Suppressor macrophage treated with lipopolysaccharide for 4 hours (primary cell): Measurements from ENCODE around the gene BRICD5.
A peak's percentile ranks its signal among the peaks of the same experiment; 100 is the strongest.

Experiments
- DNase-seq: peaks from one replicate; pipeline ENCODE4 v3.0.0-alpha.2; 2020

Gene BRICD5

DNA sequence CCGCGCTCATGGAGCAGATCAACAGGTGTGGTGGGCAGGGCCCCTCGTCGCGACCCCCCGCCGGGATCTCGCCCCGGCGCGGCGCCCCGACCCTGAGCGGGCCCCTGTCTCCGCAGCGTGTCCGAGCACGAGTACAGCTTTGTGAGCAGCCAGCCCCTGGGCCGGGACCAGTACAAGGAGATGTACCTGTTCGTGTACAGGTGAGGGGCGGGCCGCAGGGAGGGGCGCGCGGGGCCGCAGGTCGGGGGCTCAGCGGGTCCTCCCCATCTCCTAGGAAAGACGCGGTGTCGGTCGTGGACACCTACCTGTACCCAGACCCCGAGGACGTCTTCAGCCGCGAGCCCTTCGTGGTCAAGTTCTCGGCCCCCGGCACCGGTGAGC lies 26.4 kb upstream of the BRICD5 start:
- no peak for DNase-seq

DNA sequence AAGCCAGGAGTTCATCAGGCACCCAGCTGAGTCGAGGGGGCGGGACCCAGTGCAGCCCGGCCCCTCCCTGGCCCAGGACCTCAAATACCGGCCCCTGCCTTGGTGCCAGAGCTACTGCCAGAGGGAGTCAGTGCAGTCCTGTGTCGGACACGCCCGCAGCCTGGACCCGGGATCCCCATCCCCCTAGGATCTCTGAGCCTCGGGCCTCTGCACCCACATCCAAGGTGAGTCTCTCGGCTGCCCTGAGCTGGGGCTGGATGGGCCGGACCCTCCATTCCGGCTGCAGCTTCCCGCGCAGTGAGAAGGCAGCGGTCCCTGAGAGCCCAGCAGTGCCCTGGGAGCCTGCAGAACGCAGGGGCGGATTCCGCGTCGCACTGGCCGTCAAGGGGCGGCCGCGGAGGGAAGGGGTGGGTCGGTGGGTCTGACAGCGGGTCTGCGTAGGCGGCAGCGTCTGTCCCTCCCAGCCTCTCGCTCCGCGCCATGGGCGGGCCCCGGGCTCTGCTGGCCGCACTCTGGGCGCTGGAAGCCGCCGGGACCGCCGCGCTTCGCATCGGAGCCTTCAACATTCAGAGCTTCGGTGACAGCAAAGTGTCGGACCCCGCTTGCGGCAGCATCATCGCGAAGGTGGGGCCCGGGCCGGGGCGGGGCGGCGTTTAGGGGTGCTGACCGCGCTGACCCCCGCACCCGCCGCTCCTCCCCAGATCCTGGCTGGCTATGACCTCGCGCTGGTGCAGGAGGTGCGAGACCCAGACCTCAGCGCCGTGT lies 25.9 kb upstream of the BRICD5 start, which contains the start of gene DNASE1L2:
DNASE1L2 (plus strand) TSS at position 108 of the 765 bp plus-strand sequence; CDS start at position 481, 373 bp downstream.
- DNase-seq, result no peak

DNA sequence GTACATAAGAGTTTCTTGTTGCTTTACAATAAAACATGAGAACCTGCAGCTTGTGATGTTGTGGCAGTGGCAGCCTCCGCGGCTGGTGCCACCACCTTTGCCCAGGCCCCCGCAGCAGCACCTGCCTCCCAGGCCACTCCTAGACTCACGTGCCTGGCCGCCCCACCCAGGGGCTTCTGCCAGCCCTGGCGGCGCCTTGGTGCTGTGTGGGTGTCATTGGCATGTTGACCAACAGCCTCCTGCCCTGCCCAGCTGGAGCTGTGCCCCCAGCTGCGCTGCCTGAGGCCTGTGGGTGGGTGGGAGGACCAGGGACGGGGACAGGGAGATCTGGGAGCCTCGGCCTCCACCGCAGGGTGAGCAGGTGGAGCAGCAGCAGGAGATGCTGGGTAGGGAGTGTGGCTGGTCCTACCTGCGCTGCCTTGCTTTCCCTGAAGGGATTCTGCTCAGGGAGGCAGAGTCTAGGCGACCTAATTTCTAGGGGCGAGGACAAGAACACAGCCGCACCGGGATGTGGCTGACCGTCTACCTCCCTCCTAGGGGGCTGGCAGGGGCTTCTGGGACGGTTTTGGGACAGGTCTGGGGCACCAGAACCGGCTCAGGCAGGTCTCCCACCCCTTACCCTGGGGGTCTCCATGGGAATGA lies 25.2 kb upstream of the BRICD5 start:
- no peak for DNase-seq

DNA sequence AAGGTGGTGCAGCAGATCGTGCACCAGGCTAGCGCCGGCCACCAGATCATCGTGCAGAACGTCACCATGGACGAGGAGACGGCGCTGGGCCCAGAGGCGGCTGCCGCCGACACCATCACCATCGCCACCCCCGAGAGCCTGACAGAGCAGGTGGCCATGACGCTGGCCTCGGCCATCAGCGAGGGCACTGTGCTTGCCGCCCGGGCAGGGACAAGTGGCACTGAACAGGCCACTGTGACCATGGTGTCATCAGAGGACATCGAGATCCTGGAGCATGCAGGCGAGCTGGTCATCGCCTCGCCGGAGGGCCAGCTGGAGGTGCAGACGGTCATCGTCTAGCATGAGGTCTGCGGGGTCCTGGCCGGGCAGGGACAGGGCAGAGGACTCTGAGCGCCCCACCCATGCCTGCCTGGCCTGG lies 24.6 kb upstream of the BRICD5 start:
- no peak for DNase-seq

DNA sequence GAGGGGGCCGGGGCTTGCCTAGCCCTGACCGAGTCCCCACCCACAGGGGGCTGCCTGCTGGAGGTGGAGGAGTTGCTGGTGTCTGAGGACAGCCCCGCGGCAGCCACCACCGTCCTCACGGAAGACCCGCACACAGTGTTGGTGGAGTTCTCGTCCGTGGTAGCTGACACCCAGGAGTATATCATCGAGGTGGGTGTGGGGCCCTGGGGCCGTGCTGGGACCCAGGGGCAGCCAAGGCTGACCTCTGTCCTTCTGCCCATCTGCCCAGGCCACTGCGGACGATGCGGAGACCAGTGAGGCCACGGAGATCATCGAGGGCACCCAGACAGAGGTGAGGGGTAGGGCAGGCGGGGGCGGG lies 24.1 kb upstream of the BRICD5 start:
- no peak for DNase-seq

DNA sequence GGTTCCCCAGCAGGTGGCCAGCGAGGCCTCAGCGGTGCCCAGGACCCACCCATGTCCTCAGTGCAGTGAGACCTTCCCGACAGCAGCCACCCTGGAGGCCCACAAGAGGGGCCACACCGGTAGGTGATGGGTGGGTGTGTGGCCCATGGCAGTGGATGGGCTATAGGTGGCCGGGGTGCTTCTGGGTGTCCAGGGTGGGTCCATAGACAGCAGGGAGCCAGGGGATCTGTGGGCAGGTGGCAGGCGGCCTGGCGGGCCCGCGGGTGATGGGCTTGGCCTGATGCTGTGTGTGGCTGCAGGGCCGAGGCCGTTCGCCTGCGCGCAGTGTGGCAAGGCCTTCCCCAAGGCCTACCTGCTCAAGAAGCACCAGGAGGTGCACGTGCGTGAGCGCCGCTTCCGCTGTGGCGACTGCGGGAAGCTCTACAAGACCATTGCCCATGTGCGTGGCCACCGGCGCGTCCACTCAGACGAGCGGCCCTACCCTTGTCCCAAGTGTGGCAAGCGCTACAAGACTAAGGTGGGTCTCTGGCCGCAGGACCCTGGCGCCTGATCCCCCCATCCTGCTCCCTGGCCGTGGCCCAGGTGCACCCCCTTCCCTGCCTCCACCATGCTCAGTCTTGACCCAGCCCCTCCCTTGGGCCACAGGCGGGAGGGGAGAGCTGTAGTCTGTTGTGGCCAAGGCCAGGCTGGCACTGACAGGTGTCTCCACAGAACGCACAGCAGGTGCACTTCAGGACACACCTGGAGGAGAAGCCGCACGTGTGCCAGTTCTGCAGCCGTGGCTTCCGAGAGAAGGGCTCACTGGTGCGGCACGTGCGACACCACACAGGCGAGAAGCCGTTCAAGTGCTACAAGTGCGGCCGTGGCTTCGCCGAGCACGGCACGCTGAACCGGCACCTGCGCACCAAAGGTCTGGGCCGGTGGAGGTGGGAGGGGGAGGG lies 23.5 kb upstream of the BRICD5 start:
- DNase-seq, result no peak

DNA sequence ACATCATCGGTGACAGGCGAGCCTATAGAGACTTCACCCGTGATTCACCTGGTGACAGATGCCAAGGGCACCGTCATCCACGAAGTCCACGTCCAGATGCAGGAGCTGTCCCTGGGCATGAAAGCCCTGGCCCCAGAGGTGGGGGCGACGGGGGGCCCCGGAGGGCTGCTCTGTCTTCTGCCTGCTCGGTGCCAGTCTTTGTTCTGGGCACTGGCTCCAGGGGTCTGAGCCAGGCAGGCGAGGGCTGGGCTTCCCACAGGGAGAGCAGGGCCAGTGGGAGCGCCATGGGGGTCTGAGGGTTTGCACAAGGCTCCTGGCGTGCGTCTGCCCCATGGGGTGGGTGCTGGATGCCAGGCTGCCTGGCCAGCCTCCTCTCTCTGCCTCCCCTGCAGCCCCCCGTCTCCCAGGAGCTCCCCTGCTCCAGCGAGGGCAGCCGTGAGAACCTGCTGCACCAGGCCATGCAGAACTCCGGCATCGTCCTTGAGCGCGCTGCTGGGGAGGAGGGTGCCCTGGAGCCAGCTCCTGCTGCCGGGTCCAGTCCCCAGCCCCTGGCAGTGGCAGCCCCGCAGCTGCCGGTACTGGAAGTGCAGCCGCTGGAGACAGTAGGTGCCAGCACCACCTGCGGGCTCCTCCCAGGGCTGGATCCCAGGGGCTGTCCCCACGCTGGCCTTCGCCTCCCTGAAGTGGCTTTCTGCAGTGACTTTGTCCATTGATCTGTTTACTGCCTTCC lies 22.5 kb upstream of the BRICD5 start:
- no peak for DNase-seq

DNA sequence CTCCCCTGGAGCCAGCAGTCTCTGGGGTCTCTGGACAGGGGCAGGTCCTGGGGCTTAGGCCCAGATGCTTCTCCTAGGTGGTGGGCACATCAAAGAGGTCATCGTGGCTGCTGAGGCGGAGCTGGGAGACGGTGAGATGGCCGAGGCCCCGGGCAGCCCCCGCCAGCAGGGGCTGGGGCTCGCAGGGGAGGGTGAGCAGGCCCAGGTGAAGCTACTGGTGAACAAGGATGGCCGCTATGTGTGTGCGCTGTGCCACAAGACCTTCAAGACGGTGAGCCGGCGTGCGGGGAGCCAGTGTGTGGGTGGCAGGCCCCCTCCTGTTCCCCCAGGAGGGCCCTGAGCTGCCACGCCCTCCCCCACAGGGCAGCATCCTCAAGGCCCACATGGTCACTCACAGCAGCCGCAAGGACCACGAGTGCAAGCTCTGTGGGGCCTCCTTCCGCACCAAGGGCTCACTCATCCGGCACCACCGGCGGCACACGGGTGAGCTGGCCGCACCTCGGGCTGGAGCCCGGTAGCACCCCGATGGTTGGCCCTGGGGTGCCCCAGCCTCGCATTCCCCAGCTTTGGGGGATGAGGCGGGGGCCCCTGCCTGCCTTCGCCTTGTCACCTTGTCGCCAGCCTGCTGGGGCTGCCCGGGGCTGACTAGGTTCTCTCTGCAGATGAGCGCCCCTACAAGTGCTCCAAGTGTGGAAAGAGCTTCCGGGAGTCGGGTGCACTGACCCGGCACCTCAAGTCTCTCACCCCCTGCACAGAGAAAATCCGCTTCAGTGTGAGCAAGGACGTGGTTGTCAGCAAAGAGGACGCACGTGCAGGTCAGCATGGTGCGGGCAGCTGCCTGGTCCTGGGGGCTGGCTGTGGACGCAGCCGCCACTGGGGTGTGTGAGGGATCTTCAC lies 21.7 kb upstream of the BRICD5 start:
- DNase-seq, result no peak

DNA sequence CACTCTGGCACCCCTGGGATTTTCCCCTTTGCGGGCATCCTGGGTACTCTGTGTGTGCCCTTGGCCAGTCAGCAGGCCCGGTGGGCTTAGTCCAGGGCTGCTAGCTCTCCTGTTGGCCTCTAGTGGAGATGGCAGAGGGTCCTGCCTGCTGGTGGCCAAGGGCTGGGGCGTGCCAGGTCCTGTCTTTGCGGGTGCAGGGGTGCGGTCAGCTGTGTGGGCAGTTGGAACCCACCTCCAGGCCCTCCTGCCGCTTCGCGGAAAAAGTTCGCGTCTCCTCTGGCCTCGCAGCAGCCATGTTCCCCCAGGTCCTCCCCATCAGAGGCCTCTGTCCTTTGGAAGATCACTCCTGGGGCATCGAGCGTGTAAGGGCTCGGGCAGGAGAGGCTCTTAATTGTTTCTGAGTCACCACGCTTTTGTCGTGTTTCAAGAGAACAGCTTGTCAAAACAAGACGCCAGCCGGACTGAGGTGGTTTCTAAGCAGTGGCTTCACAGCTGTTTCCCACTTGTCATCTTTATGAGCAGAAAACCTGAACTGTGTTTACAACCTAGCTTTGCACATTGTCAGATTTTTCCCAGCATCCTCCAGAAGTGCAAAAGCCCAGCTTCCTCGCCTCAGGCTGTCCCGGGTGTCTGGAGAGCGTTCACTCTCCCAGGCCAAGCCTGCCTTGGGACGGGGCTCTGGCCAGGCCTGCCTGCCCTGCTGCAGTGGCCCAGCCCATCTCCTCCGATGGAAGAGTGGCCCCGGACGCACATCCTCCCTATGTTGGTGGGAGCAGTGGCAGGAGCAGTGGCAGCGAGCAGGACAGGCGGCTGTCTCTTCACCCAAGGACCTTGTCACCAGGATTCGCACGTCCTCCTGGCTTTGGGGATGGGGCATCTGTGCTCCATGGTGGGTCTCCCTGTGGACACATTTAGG lies 20.6 kb upstream of the BRICD5 start:
- DNase-seq, result no peak

DNA sequence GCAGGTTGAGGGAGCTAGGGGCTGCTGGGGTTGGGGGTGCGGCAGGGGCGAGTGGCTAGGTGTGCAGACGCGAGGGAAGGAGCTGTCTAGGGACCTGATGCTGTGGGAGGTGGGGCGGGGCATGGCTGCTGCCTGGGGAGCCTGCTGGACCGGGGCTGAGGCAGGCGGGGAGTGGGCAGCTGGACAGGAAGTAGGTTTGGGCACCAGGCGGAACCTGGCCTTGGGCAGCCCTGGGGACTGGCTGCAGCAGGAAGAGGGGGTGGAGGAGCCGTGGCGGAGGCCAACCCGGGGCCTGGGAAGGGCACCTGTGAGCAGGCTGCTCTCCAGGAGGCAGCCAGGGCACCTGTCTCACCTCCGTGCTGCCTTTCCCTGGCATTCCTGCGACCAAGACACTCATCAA lies 19.7 kb upstream of the BRICD5 start:
- DNase-seq, result no peak

DNA sequence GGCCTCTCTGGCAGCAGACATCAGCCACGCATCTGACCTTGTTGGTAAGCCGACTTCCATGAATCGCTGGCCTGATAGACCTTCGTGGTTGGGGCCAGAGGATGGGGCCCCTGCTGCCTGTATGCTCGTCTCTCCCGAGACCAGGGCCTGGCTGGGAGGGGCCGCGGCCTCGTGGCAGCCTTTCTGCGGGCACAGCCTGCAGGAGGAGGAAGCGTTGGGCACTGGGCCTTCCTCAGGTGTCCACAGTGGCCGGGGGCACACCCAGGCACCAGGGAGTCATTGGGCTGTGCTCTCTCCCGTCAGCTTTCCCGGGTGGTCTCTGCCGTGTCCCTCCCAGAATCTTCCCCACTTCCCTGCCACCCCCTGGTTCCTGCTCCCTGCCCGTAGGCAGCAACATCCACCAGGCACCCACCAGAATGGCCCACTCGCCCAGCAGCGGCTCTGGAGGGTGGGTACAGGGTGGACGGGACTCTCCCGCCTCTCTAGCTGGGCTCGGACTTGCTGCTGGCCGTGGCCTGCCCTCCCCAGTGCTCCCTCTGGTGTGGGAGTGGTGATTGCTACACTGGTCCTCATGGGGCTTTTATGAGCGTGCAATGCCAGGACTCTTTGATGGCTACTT lies 19.1 kb upstream of the BRICD5 start:
- DNase-seq, result no peak

DNA sequence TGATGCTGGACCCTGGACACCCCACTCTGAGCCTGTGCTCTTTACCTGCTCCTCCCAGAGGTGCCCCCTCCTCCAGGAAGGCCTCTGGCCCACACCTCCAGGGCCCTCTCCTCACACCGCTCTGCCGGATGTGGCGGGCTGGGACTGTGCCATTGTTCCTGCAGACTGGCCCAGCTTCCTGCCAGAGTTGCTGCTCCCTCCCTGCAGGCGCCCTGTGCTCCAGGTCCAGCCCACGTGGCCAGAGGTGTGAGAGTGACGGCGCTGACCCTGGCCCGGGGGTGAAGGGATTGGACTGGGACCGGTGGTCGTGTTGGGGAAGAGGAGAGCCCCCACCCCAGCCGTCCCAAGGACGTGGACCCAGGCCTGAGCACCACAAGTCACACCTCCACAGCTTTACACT lies 18.4 kb upstream of the BRICD5 start:
- no peak for DNase-seq

DNA sequence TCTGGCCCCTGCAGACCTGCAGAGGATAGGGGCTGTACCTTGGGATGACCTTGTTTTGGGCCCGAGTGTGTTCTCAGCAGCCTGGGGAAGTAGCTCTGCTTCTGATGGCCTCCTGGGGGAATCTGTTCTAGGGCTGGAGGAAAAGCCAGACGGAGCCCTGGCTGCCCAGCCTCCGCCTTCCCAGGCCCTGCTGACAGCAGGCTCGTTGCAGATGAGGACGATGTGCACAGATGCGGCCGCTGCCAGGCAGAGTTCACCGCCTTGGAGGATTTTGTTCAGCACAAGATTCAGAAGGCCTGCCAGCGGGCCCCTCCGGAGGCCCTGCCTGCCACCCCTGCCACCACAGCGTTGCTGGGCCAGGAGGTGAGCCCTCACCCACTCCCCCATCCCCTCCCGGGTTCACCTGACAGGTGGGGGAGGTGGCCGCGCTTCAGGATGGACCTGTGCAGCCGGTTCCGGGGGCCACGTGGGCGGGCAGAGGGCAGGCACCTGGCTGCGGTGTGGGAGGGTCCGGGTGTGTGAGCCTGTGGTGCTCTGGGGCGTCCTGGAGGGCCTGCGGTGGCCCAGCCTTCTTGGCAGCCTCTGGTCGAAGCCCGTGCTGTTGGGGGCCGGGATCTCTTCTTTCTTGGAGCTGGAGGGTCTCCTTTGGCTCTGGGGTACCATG lies 17.6 kb upstream of the BRICD5 start:
- DNase-seq, result no peak

DNA sequence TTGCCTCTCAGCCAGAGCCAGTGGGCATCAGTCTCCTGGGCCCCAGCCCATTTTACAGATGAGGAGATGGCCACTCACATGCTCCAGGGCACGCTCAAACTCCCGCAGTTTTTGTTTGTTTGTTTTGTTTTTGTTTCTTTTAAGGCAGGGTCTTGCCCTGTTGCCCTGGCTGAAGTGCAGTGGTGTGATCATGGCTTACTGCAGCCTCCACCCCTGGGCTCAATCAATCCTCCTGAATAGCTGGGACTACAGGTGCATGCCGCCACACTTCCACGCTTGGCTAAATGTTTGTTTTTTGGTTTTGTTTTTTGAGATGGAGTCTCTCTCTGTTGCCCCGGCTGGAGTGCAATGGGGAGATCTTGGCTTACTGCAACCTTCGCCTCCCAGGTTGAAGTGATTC lies 16.3 kb upstream of the BRICD5 start:
- DNase-seq, result no peak

DNA sequence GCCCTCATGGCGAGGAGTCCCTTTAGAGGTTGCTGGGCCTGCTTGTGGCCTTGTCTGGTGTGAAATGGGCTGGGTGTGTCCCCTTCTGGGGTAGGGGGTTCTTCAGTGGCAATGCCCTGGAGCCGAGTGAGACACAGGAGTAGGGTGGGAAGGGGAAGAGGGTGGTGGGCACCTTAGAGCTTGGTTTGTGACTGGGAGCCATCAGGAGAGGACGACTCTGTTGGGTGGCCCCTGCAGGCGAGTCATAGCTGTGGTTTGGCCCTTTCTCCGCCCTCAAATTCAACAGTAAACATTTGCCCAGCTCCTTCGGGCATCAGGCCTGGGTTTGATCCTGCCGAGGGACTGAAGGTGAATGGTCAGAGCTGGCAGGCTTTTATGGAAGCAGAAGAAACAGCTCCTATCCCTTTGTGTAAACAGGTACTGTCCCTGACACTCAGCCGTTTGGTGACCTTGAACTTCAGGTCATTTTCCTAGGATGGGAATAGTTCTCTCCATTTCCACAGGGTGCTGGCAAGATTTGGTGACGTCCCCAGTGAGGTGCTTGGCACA lies 15.7 kb upstream of the BRICD5 start:
- DNase-seq, result no peak

DNA sequence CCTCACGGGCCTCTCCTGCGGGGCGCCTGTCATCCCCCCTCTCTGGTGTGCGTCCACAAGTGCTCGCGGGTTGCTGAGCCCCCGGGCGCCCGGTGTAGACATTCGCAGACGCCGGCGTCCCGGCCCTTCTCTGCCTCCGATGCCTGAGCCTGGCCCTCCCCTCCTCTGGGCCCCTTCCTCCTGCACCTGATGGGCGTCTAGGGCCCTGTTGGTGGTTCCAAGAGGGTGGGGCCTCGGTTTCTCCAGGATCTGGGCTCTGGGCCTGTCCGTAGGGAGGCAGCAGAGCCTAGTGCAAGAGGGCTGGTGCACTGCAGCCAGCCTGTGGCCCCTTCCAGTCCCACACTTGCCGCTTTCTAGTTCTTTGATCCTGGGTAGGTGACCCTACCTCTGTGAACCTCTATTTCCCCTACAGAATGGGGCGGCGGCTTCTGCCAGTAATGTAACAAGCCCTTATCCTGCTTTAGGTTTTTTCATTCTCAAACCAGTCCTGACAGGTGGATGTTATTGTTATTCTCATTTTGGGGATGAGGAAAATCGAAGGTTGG lies 13.4 kb upstream of the BRICD5 start:
- DNase-seq, result peak; percentile 53

DNA sequence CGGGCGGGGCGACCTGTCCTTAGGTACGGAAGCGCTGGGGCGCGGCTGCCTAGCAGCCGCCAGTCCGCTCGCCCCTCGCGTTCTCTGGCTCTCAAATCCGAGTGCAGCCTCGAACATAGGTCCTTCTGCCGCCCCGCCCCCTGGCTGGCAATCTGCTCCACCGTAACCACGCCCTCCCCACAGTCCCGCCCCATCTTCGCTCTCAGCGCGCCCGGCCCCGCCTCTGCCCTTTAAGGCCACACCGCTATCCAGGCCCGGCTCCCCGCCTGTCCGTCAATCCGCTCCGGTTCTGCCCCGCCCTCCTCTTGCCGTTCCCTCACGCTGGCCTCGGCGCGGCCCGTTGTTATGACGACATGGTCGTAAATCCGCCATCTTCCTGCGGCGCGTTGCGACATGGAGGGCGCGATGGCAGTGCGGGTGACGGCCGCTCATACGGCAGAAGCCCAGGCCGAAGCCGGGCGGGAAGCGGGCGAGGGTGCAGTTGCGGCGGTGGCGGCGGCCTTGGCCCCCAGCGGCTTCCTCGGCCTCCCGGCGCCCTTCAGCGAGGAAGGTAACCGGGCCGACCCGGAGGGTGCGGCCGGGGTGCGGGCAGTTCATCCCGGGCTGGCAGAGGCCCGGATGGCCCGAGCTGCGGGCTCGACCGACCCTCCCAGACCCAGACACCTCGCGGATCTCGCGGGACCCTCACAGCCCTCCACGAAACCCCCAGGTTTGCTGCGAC lies 12.7 kb upstream of the BRICD5 start, which contains the start of gene E4F1:
E4F1 (plus strand) TSS at position 371 of the 721 bp plus-strand sequence; CDS start at position 394, 23 bp downstream.
- DNase-seq, result peak; percentile 100

DNA sequence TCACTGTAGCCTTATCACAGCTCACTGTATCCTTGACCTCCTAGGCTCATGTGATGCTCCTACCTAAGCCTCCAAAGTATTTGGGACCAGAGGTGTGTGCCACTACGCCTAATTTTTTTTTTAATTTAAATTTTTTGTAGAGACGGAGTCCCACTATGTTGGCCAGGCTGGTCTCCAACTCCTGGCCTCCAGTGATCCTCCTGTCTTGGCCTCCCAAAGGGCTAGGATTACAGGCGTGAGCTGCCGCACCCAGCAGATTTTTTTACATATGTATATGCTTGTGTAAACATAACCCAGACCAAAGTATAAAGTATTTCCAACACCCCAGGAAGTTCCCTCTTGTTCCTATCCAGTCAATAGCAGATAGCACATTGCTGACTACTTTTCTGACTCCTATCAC lies 5.7 kb upstream of the BRICD5 start:
- no peak for DNase-seq

DNA sequence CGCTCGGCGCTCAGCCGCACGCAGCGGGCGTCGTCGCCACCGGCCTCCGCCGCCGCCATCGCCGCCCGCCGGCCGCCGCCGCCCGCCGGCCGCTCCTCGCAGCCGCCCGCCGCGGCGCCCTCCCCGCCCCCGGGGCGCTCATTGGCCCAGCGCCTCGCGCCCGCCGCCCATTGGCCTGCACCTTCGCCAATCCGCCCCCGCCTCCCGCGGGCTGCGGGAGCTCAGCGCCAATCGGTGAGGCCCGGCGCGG lies 4.0 kb upstream of the BRICD5 start, which contains the start of gene PGP:
PGP (minus strand) TSS at position 122 of the 250 bp plus-strand sequence; CDS start at position 59, 63 bp downstream.
- no peak for DNase-seq
